ENCODE measurements around the gene RNF32.
A peak's percentile ranks its signal among the peaks of the same experiment; 100 is the strongest.

RNF32 gene

DNA sequence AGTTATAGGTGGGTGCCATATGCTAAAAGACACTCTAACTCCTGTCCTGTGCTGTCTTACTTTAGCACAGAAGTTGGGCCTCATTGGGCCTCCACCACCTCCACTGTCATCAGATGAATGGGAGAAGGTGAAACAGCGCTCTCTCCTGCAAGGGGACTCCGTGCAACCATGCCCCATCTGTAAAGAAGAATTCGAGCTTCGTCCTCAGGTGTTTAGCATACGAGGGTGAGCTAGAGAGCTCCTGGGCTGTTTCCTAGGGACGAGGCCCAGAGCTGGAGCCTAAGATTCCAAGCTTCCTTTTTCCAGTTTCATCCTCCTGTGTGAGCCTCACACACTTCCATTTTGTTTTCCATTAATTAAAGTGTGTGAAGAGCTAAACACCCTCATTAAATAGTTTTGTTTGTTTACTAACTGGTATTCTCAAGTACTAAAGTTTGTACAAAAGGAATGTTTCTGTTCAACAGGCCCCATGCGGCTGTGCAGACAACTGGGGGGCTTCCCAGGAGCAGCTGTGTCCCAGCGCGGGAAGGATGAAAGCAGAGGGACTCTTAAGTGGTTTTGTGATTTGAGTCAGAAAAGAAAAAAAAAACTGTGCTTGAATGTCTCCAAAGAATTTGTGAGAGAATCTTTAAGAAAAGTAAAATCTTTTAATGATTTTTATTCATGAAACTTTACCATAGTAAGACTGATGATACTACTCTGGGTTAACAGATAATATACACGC, 14.1 kb downstream of the RNF32 start:
- Histone ChIP-seq H3K36me3 (ENCODE audit: control insufficient read depth, insufficient read depth, low read length) (no peaks in the 10 kb centered on the region), H3K18ac (ENCODE audit: low read length) (no peak overlapping the region), H2BK120ac (ENCODE audit: low read depth, low read length) (no peak overlapping the region), H3K79me1 (ENCODE audit: low read length) (no peaks in the 10 kb centered on the region), H3K4me3 (ENCODE audit: low read length) (no peak overlapping the region), H2AK5ac (ENCODE audit: low read length) (no peak overlapping the region), H3K56ac (ENCODE audit: low read length) (no peak overlapping the region), H4K5ac (ENCODE audit: low read length) (no peak overlapping the region), H3K4me2 (ENCODE audit: low read length) (no peak overlapping the region), H4K8ac (ENCODE audit: low read depth, low read length) (no peak overlapping the region), H3K27ac (ENCODE audit: low read depth, low read length) (no peak overlapping the region), H2BK15ac (replicated peaks; ENCODE audit: low read depth) (no peak overlapping the region), H3K4ac (ENCODE audit: low read depth, low read length) (no peak overlapping the region), H3K79me2 (ENCODE audit: control insufficient read depth, insufficient read depth, low read length) (no peaks in the 10 kb centered on the region), H3K27me3 (ENCODE audit: insufficient read depth, low read length, poor library complexity) (no peaks in the 10 kb centered on the region), H3K4me1 (ENCODE audit: control insufficient read depth, low read depth, low read length) (no peaks in the 10 kb centered on the region), H3K9ac (ENCODE audit: low read length) (no peak overlapping the region), H2BK5ac (ENCODE audit: low read length) (no peak overlapping the region), H3K23ac (ENCODE audit: low read length) (no peak overlapping the region)
- WGBS (ENCODE audit: extremely low coverage, insufficient coverage, low lambda C conversion rate): no CpG with 5 or more reads among the region's 10 CpGs
- peak; percentile 24 for DNase-seq

DNA sequence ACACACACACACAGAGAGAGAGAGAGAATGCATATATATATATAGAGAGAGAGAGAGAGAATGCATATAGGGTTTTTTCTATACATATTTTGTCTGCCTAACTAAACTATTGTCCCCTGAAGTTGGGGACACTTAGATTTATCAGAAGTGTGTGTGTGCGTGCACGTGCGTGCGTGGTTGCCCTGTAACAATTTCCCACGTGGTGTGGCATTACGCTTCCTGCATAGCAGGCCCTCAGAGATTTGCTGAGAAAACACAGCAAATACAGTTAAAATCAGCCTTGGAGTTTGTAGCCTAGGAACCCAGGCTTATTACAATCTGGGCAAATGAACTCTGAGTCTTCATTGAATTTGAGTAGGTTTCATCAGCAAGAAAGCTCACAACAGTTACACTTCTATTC, 14.7 kb downstream of the RNF32 start:
- H2BK5ac ChIP-seq (ENCODE audit: low read length): no peak overlapping the region
- no peak for DNase-seq

DNA sequence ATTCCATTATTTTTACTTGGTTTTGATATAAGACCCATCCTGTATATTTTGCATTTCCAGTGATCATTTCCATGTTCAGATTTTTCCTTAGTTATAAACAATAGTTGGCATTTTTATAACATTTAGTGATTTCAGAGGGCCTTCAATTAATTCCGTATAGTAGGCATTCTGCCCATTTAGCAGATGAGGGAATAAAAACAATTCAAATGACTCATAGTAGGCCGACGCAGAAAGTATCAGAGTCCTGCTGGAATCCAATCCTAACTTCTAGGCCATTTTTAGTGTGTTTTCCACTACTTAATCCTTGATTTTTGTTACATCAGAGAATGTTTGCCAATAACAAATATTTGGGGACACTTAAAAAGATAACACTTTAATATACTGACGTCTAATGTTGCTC, 15.4 kb downstream of the RNF32 start:
- DNase-seq: no peak
- Histone ChIP-seq H3K4me1 (ENCODE audit: control insufficient read depth, low read depth, low read length) (no peaks in the 10 kb centered on the region), H3K56ac (ENCODE audit: low read length) (no peak overlapping the region), H3K4ac (ENCODE audit: low read depth, low read length) (no peak overlapping the region), H3K23ac (ENCODE audit: low read length) (no peak overlapping the region), H3K79me1 (ENCODE audit: low read length) (no peaks in the 10 kb centered on the region), H2BK15ac (replicated peaks; ENCODE audit: low read depth) (no peak overlapping the region), H4K8ac (ENCODE audit: low read depth, low read length) (no peak overlapping the region), H3K18ac (ENCODE audit: low read length) (no peak overlapping the region), H3K4me2 (ENCODE audit: low read length) (no peak overlapping the region), H3K36me3 (ENCODE audit: control insufficient read depth, insufficient read depth, low read length) (no peaks in the 10 kb centered on the region), H2AK5ac (ENCODE audit: low read length) (no peak overlapping the region), H4K5ac (ENCODE audit: low read length) (no peak overlapping the region), H3K27ac (ENCODE audit: low read depth, low read length) (no peak overlapping the region), H3K9ac (ENCODE audit: low read length) (no peak overlapping the region), H2BK120ac (ENCODE audit: low read depth, low read length) (no peak overlapping the region), H3K27me3 (ENCODE audit: insufficient read depth, low read length, poor library complexity) (no peaks in the 10 kb centered on the region), H3K79me2 (ENCODE audit: control insufficient read depth, insufficient read depth, low read length) (no peaks in the 10 kb centered on the region), H3K4me3 (ENCODE audit: low read length) (no peak overlapping the region), H2BK5ac (ENCODE audit: low read length) (no peak overlapping the region)
- WGBS (ENCODE audit: extremely low coverage, insufficient coverage, low lambda C conversion rate): no CpG with 5 or more reads among the region's 4 CpGs

More for the DNA sequence above, 14.7 kb downstream of the RNF32 start:
- Histone ChIP-seq H3K27ac (ENCODE audit: low read depth, low read length) (no peak overlapping the region), H2AK5ac (ENCODE audit: low read length) (no peak overlapping the region), H3K4me1 (ENCODE audit: control insufficient read depth, low read depth, low read length) (no peaks in the 10 kb centered on the region), H3K36me3 (ENCODE audit: control insufficient read depth, insufficient read depth, low read length) (no peaks in the 10 kb centered on the region), H4K8ac (ENCODE audit: low read depth, low read length) (no peak overlapping the region), H3K4me3 (ENCODE audit: low read length) (no peak overlapping the region), H3K18ac (ENCODE audit: low read length) (no peak overlapping the region), H4K5ac (ENCODE audit: low read length) (no peak overlapping the region), H3K4me2 (ENCODE audit: low read length) (no peak overlapping the region), H2BK120ac (ENCODE audit: low read depth, low read length) (no peak overlapping the region), H3K23ac (ENCODE audit: low read length) (no peak overlapping the region), H3K79me1 (ENCODE audit: low read length) (no peaks in the 10 kb centered on the region), H3K27me3 (ENCODE audit: insufficient read depth, low read length, poor library complexity) (no peaks in the 10 kb centered on the region), H3K79me2 (ENCODE audit: control insufficient read depth, insufficient read depth, low read length) (no peaks in the 10 kb centered on the region), H3K56ac (ENCODE audit: low read length) (no peak overlapping the region), H3K9ac (ENCODE audit: low read length) (no peak overlapping the region), H3K4ac (ENCODE audit: low read depth, low read length) (no peak overlapping the region), H2BK15ac (replicated peaks; ENCODE audit: low read depth) (no peak overlapping the region)
- no CpG with 5 or more reads among the region's 6 CpGs for WGBS (ENCODE audit: extremely low coverage, insufficient coverage, low lambda C conversion rate)

DNA sequence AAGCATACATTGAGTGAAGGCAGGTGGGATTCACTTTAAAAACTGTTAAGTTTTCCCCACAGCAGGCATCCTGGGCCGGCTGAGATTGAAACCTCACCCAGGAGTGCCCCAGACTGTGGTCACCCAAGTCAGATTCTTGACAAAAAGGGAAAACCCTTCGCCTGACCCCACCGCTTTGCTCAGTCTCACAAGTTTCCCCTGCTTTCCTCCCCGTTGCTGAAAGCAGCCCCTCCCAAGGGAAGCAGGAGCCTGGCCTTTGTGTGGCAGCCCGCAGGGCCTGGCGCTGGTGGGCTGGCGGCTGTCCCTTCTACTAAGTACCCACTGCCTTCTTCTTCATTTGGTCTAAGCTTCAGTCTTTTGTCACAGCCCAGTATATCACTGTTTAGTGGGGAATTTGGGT, 16.0 kb downstream of the RNF32 start:
- H2AK5ac ChIP-seq (ENCODE audit: low read length): no peak overlapping the region
- no peak for DNase-seq
- no peak overlapping the region for H2BK15ac ChIP-seq (replicated peaks; ENCODE audit: low read depth)
- no peaks in the 10 kb centered on the region for H3K79me2 ChIP-seq (ENCODE audit: control insufficient read depth, insufficient read depth, low read length)
- no peaks in the 10 kb centered on the region for H3K79me1 ChIP-seq (ENCODE audit: low read length)
- H3K9ac ChIP-seq (ENCODE audit: low read length): no peak overlapping the region
- no peak overlapping the region for H3K27ac ChIP-seq (ENCODE audit: low read depth, low read length)
- no peak overlapping the region for H3K4me3 ChIP-seq (ENCODE audit: low read length)
- no peaks in the 10 kb centered on the region for H3K4me1 ChIP-seq (ENCODE audit: control insufficient read depth, low read depth, low read length)
- H3K18ac ChIP-seq (ENCODE audit: low read length): no peak overlapping the region
- no peak overlapping the region for H4K8ac ChIP-seq (ENCODE audit: low read depth, low read length)
- no peaks in the 10 kb centered on the region for H3K27me3 ChIP-seq (ENCODE audit: insufficient read depth, low read length, poor library complexity)
- WGBS (ENCODE audit: extremely low coverage, insufficient coverage, low lambda C conversion rate): no CpG with 5 or more reads among the region's 7 CpGs
- no peak overlapping the region for H4K5ac ChIP-seq (ENCODE audit: low read length)
- H3K56ac ChIP-seq (ENCODE audit: low read length): no peak overlapping the region
- no peak overlapping the region for H2BK120ac ChIP-seq (ENCODE audit: low read depth, low read length)
- H3K23ac ChIP-seq (ENCODE audit: low read length): no peak overlapping the region
- H3K4me2 ChIP-seq (ENCODE audit: low read length): no peak overlapping the region
- H2BK5ac ChIP-seq (ENCODE audit: low read length): no peak overlapping the region
- H3K36me3 ChIP-seq (ENCODE audit: control insufficient read depth, insufficient read depth, low read length): no peaks in the 10 kb centered on the region
- no peak overlapping the region for H3K4ac ChIP-seq (ENCODE audit: low read depth, low read length)

DNA sequence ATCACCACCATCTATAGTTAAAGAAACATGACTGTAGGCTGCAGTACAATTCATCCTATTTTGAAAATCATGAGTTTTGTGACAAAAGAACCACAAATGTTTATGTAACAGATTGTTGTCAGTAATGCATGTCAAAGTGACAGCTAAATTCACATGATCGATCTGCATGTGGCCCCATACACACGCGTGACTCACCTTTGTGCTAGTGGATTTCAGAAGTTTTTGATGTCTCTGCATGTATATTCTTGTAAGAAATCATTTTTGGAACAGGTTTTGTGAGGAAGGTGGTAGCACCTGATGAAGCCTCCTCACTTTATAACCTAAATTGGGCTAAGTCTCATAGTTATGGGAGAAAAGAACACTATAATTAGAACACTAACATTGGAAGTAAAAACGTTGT, 17.1 kb downstream of the RNF32 start:
- no peak overlapping the region for H3K4me2 ChIP-seq (ENCODE audit: low read length)
- no CpG with 5 or more reads among the region's 4 CpGs for WGBS (ENCODE audit: extremely low coverage, insufficient coverage, low lambda C conversion rate)
- no peak overlapping the region for H2AK5ac ChIP-seq (ENCODE audit: low read length)
- H3K18ac ChIP-seq (ENCODE audit: low read length): no peak overlapping the region
- no peak overlapping the region for H2BK120ac ChIP-seq (ENCODE audit: low read depth, low read length)
- H2BK15ac ChIP-seq (replicated peaks; ENCODE audit: low read depth): no peak overlapping the region
- no peaks in the 10 kb centered on the region for H3K36me3 ChIP-seq (ENCODE audit: control insufficient read depth, insufficient read depth, low read length)
- no peak for DNase-seq
- no peak overlapping the region for H3K4me3 ChIP-seq (ENCODE audit: low read length)
- no peak overlapping the region for H4K5ac ChIP-seq (ENCODE audit: low read length)
- no peak overlapping the region for H3K9ac ChIP-seq (ENCODE audit: low read length)
- no peak overlapping the region for H3K4ac ChIP-seq (ENCODE audit: low read depth, low read length)
- H3K27me3 ChIP-seq (ENCODE audit: insufficient read depth, low read length, poor library complexity): no peaks in the 10 kb centered on the region
- no peaks in the 10 kb centered on the region for H3K79me2 ChIP-seq (ENCODE audit: control insufficient read depth, insufficient read depth, low read length)
- H2BK5ac ChIP-seq (ENCODE audit: low read length): no peak overlapping the region
- no peaks in the 10 kb centered on the region for H3K79me1 ChIP-seq (ENCODE audit: low read length)
- H3K27ac ChIP-seq (ENCODE audit: low read depth, low read length): no peak overlapping the region
- no peak overlapping the region for H4K8ac ChIP-seq (ENCODE audit: low read depth, low read length)
- no peak overlapping the region for H3K23ac ChIP-seq (ENCODE audit: low read length)
- no peaks in the 10 kb centered on the region for H3K4me1 ChIP-seq (ENCODE audit: control insufficient read depth, low read depth, low read length)
- no peak overlapping the region for H3K56ac ChIP-seq (ENCODE audit: low read length)

DNA sequence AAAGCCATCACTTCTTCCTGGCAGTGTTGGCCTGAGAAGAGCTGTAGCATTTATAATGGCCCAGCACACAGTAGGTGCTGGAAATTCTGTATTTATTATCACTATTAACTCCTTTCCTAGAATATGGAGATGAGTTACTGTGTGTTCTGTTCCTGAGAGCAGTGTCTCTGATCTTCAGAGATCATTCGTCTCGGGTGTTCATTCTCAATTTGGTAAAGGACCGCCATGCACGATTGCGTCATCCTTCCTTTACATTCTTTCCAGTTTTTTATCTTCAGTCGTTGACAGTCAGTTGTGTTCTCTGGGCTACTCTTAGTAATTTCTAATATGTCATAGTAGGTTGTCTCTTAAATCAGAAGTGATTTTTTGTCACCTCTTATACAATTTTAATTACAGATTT, 18.6 kb downstream of the RNF32 start:
- DNase-seq: no peak
- no peak overlapping the region for H3K27ac ChIP-seq (ENCODE audit: low read depth, low read length)
- H4K5ac ChIP-seq (ENCODE audit: low read length): no peak overlapping the region
- H3K79me2 ChIP-seq (ENCODE audit: control insufficient read depth, insufficient read depth, low read length): no peaks in the 10 kb centered on the region
- H3K9ac ChIP-seq (ENCODE audit: low read length): no peak overlapping the region
- H2BK5ac ChIP-seq (ENCODE audit: low read length): no peak overlapping the region
- no peak overlapping the region for H3K4me2 ChIP-seq (ENCODE audit: low read length)
- H3K27me3 ChIP-seq (ENCODE audit: insufficient read depth, low read length, poor library complexity): no peaks in the 10 kb centered on the region
- no peak overlapping the region for H3K4me3 ChIP-seq (ENCODE audit: low read length)
- H3K4me1 ChIP-seq (ENCODE audit: control insufficient read depth, low read depth, low read length): no peaks in the 10 kb centered on the region
- no peaks in the 10 kb centered on the region for H3K36me3 ChIP-seq (ENCODE audit: control insufficient read depth, insufficient read depth, low read length)
- no peak overlapping the region for H3K18ac ChIP-seq (ENCODE audit: low read length)
- WGBS (ENCODE audit: extremely low coverage, insufficient coverage, low lambda C conversion rate): no CpG with 5 or more reads among the region's 6 CpGs
- no peak overlapping the region for H3K23ac ChIP-seq (ENCODE audit: low read length)
- H2AK5ac ChIP-seq (ENCODE audit: low read length): no peak overlapping the region
- H2BK120ac ChIP-seq (ENCODE audit: low read depth, low read length): no peak overlapping the region
- no peak overlapping the region for H4K8ac ChIP-seq (ENCODE audit: low read depth, low read length)
- H3K56ac ChIP-seq (ENCODE audit: low read length): no peak overlapping the region
- H3K4ac ChIP-seq (ENCODE audit: low read depth, low read length): no peak overlapping the region
- H2BK15ac ChIP-seq (replicated peaks; ENCODE audit: low read depth): no peak overlapping the region
- H3K79me1 ChIP-seq (ENCODE audit: low read length): no peaks in the 10 kb centered on the region

All from mesendoderm (in vitro differentiated cells).